ENCODE results near the gene FES. TPM values are rescaled to one million over a fixed set of nuclear protein-coding genes. Genes with fewer than 3 reads are reported as not detected.
"Not testable (repeated sequence)": the region's sequence is repeated elsewhere in the genome, so short reads cannot be mapped to it uniquely, and the experiment has no call there.

Gene FES
- polyA plus RNA-seq, 3 donors, result 17.2 to 18.6 (median 17.3) TPM

- DNase-seq, result no peak
These were observed 6.5 kb downstream of the FES start for GRCh38 chr15:90890839-90891238.

DNA sequence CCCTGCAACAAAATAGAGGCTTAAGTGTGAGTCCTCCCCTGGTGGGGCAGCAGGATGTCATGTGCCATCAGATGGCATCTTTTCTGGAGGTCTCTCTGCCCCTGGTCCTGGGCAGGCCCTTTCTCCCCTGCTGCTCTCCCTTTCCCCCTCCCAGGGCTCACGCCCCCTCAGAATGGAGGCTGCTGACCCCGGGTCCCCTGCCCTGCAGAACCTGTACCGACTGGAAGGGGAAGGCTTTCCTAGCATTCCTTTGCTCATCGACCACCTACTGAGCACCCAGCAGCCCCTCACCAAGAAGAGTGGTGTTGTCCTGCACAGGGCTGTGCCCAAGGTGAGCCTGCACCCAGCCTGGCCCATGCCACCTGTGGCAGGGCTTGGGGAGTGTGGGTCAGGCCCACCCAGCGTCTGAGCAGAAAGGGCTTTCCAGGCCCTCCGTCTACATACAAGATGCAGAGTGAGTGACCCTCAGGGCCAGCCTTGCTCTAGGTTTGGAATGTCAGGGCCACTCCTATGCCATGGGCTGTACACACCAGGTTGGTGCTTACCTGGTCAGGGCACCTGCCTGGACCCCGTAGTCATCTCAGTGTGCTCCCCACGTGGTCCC lies 7.1 kb downstream of the FES start:
- no peak for DNase-seq

GRCh38 chr15:90892023-90892422 lies 7.7 kb downstream of the FES start:
- DNase-seq, result no peak

GRCh38 chr15:90892498-90893174 lies 8.3 kb downstream of the FES start:
- no peak for DNase-seq

DNA sequence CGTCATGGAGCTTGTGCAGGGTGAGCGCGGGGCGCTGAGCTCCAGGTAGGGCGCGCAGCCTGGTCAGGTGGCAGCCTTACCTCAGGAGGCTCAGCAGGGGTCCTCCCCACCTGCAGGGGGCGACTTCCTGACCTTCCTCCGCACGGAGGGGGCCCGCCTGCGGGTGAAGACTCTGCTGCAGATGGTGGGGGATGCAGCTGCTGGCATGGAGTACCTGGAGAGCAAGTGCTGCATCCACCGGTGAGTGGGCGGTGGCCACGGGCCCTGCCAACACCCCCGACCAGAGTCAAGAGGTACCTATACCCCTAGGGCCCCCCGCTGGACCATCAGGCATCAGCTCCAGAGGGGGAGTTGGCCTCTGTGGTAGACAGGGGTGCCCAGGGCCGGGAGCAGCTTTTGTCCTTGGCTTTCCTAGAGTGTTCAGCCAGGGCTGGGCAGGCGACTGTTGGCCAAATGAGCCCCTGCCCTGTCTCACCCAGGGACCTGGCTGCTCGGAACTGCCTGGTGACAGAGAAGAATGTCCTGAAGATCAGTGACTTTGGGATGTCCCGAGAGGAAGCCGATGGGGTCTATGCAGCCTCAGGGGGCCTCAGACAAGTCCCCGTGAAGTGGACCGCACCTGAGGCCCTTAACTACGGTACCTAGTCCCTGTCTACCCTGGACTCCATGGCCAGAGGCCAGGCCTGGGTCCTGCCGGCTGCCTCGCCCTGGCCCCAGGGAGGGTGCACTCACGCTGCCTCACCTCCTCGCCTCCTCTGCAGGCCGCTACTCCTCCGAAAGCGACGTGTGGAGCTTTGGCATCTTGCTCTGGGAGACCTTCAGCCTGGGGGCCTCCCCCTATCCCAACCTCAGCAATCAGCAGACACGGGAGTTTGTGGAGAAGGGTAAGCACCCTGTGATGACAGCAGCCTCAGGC lies 9.1 kb downstream of the FES start:
- DNase-seq, result no peak

DNA sequence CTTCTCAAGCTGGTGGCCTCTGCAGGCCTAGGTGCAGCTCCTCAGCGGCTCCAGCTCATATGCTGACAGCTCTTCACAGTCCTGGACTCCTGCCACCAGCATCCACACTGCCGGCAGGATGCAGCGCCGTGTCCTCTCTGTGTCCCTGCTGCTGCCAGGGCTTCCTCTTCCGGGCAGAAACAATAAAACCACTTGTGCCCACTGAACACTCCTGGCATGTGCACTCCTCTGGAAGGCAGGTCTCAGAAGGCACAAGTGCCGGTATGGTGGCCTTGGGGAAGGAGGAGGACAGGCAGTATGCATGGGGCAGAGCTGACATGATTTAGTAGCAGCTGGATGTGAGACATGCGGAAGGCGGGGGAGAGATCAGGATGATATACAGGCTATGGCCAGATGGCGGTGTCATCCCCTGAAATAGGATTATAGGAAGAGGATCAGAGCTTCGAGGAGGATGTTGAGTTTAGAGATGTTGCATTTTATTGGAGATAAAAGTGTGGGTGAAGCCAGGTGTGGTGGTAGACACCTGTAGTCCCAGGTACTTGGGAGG lies 11.3 kb downstream of the FES start:
- peak; percentile 54 for DNase-seq

DNA sequence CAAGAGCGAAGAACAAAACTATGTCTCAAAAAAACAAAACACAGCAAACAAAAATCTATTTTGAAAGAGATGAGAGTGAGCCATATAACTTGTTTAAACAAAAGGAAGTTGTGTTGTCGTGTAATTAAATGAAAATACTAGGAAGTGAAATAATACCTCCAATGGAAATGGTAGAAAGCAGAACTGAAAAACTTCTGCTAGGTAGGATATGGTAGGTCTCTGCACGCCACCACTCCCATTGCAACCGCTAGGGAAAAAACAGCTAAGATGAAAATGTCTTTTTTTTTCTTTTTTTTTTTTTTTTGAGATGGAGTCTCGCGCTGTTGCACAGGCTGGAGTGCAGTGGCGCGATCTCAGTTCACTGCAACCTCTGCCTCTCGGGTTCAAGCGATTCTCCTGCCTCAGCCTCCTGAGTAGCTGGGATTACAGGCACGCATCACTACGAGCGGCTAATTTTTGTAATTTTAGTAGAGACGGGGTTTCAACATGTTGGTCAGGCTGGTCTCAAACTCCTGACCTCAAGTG lies 12.9 kb downstream of the FES start:
- not testable (repeated sequence) for DNase-seq

GRCh38 chr15:90901175-90902039 lies 17.1 kb downstream of the FES start:
- DNase-seq, result no peak

DNA sequence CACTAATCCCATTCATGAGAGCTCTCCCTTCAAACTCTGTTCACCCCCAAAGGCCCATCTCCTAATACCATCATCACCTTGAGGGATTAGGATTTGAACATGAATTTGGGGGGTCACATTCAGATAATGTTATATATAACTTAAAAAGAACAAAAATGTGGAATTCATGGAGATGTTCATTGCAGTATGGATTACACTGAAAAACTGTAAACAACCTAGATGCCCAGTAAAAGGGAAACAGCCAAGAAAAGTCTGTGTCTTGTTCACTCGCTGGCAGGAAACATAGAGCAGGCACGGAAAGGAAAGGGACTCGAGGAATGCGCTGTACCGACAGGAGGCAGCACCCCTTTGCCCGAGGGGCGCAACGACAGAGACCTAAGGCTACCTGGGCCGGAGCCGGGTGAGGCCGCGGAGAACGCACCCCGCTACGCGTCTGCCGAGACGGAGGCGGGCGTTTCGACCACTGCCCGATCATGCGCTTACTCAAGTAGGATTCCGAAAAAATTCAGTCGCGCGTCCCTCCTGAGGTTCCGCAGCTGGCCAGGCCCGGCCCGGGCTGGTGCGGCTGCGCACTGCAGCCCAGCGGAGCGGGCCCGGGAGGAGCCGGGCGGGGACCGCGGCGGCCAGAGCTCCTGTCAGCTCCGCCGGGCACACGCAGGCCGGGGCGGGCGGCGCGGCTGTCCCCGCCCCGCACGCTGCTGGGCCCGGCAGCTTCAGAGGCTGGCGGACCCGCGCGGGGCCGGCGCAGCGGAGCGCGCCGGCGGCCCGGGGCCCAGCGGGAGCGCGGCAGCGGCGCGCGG lies 17.9 kb downstream of the FES start:
- peak; percentile 81 for DNase-seq

- DNase-seq, result peak; percentile 58
These were observed 18.8 kb downstream of the FES start, which contains the start of gene MAN2A2 for GRCh38 chr15:90902840-90903732. TSS of gene MAN2A2 (plus strand) at chr15:90903302. CDS start at chr15:90904208, 906 bp downstream.

GRCh38 chr15:90903733-90904536 lies 19.6 kb downstream of the FES start:
- peak; percentile 20 for DNase-seq

DNA sequence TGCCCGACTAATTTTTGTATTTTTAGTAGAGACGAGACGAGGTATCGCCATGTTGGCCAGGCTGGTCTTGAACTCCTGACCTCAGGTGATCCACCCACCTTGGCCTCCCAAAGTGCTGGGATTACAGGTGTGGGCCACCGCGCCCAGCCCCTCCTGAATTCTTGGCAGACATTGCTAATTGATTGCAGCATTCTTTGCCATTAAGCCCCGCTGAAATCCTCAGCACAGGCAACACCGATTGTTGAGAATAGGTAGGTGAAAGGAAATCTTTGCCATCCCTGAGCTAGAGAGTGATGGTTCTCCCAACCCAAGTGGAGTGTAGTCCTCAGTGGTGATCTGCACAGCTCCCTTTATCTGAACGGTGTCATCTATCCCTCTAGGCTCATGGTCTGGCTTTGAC lies 20.4 kb downstream of the FES start:
- DNase-seq, result no peak

GRCh38 chr15:90905306-90906180 lies 21.2 kb downstream of the FES start:
- no peak for DNase-seq

GRCh38 chr15:90906181-90906849 lies 22.0 kb downstream of the FES start:
- no peak for DNase-seq

GRCh38 chr15:90907051-90907660 lies 22.9 kb downstream of the FES start:
- DNase-seq, result no peak

GRCh38 chr15:90907838-90908507 lies 23.7 kb downstream of the FES start:
- DNase-seq, result no peak
